Hematopoietic multipotent progenitor cell treated with erythropoietin and hydrocortisone succinate and interleukin-3 and kit ligand, for 17 days (in vitro differentiated cells): Measurements from ENCODE around the gene TIAM2.

Experiments
- DNase-seq: peaks from one replicate; pipeline ENCODE4 v3.0.0-alpha.2; 2015; ENCODE audit warnings: low spot score

The TIAM2 gene

GRCh38 chr6:155297669-155298068 lies 302.6 kb downstream of the TIAM2 start:
- DNase-seq, result no peak

- DNase-seq, result no peak
Observed at GRCh38 chr6:155301867-155302266, 306.8 kb downstream of the TIAM2 start.

- DNase-seq, result no peak
Observed at GRCh38 chr6:155303361-155303870, 308.3 kb downstream of the TIAM2 start.

- no peak for DNase-seq
Observed at GRCh38 chr6:155306958-155307357, 311.8 kb downstream of the TIAM2 start.
